GM18508 (cell line): Measurements from ENCODE around the gene MYO7A.

Experiments used
- ATAC-seq: cut with Tn5 transposase; IDR thresholded peaks from one replicate; pipeline ENCODE4 v1.9.1; 2021; ENCODE audit warnings: moderate number of reproducible peaks; ENCODE audit not compliant: insufficient read depth, unreplicated experiment

MYO7A gene

DNA sequence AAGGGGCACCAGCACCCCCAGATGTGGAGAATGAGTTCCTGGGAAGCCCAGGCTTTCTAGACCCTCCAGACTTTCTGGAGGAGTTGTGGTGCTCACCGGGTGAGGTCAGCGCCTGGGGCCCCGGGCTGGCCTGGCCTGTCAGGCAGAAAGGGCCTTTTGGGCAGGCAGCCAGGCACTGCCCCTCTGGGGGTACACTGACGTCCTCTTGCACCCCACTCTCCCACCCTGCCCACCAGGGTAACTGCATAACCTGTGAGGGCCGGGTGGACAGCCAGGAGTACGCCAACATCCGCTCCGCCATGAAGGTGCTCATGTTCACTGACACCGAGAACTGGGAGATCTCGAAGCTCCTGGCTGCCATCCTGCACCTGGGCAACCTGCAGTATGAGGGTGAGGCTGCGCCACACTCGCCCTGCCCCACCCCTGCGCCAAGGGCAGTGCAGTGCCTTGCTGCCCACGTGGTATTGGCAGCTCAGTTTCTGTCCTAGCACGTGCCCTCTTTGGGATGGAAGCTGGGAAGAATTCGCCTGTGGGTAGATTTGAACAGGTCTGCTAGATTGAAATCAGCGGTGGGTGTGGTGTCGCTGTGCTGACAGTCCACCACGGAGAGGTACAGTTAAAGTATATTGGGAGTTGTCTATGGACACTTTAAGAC is 30.1 kb downstream of the MYO7A start:
- no peak for ATAC-seq

DNA sequence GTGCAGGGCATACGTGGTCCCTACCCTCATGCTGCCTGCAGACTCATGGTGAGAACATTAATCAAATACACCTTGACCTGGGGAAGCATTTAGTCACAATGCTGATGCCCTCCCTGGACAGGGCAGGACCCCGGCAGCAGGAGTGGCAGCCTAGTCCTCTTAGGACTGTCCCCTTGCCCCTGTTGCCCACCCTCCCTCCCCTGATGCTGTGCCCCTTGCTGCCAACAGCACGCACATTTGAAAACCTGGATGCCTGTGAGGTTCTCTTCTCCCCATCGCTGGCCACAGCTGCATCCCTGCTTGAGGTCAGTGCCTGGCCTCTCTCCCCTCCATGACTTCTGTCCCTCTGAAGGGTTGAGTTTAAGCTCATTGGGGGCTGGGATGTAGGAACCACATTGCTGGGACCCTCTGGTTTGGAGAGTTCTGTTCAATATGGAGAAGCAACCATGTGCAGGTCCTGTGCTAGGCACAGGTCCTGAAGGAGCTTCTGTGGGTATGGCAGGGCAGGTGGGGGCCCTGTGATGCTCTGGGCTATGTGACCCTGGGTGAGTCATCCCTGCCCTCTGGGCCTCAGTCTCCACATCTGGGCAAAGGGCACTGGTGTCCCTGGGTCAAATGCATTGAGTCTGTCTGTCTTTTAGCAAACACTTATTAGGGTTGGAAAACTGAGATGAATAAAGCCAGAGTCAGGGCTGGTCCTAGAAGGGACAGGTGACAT is 31.3 kb downstream of the MYO7A start:
- no peak for ATAC-seq

DNA sequence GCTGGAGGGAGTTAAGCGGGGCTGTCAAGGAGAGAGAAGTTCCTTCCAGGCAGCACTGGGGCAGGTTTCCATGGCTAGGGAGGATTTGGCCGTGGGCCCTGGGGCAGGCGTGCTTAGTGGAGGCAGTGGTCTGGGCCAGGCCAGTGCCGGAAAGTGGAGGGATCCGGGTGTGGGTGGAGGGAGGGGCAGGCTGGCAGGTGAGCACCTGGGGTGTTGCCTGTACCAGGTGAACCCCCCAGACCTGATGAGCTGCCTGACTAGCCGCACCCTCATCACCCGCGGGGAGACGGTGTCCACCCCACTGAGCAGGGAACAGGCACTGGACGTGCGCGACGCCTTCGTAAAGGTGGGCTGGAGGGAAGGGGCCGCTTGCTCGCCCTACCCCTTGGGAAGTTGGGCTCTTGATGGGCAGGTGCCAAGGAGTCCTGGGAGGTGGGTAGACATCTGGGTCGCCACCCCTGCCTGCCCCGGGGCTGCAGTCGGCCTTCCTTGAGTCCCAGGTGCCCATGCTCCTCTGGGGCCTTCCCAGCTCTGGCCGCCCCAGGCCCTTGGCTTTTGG is 32.0 kb downstream of the MYO7A start:
- ATAC-seq = no peak

DNA sequence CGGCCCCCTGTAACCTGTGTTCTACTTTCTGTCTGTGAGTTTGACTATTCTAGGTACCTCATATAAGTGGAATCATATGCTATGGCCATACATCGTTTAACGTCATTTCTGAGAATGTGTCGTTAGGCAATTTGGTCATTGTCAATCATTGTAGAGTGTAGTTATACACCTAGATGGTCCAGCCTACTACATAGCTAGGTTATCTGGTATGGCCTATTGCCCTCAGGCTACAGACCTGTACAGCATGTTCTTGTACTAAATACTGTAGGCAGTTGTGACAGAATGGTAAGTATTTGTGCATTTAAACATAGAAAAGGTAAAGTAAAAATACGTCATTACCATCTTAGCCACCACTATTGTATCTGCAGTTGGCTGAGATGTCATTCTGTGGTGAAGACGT is 35.2 kb downstream of the MYO7A start:
- ATAC-seq = no peak

DNA sequence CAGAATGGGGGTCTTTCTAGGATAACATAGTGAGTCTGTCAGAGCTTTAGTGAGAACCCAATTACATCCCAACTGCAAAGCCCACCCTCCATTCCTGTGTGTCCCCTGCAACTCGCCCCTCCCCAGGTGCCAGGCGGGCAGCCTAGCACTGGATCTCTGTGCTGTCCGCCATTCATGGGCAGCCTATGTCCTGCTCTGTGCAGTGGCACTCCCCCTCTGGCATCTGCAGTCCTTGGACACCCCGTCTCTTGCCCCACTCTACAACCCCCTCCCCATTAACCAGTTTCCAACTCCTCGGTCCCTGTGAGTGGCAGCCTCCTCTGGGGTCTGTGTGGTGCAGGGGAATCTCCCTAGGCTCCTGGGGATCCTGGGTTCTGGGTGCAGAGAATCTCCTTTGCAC is 37.0 kb downstream of the MYO7A start:
- no peak for ATAC-seq

DNA sequence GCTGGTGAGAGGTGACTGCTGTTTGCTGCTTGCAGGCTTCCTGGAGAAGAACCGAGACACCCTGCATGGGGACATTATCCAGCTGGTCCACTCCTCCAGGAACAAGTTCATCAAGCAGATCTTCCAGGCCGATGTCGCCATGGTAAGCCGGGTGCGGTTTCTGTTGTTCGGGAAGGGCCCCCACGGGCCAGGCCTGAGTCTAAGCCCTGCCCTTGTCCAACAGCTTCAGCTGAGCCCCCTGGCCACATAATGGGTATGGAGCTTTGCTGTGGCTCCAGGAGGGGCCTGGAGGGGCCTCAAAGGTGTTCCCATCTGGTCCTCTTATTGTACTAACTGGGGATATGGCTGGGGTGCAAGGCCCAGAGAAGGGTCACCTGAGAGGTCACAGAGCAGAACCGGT is 38.0 kb downstream of the MYO7A start:
- ATAC-seq = no peak

DNA sequence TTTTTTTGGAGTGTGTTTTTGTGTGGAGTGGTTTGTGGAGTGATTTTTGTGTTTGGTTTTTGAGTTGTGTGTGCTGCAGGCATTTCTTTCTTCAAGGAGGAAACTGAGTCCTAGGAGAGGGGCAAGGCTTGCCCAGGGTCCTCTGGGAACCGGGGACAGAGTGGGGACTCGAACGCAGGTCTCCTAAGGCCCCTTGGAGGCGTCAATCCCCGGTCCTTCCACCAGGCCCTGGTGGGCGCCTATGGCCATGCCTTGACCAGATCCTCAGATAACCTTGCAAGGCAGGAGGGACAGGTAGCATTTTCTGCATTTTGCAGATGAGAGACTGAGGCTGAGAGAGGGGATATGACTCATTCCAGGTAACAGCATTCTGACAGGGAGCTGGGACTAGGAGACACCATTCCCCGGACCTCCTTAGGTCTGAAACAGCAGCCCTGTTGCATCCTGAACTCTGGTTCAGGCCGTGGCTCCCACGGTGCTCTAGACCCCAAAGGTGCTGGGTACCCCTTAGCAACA is 39.1 kb downstream of the MYO7A start:
- ATAC-seq = no peak

DNA sequence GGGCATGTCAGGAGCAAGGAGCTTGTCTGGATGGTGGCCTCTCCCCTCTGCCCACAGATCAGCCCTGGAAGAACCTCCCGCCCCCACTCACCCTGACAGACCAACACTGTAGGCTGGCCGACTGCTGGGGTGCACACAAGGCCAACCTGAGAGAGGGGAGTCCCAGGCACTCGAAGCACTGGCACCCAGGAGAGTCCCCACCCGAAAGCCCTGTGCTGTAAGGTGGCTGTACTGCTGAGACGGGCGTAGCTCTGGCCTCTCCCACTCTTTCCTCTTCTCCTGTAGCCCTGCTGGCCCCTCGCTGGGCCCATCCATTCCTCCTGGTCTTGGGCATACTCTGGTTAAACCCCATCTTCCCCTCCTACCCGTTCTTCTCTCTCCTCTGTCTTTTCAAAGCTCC is 39.7 kb downstream of the MYO7A start:
- ATAC-seq = no peak

DNA sequence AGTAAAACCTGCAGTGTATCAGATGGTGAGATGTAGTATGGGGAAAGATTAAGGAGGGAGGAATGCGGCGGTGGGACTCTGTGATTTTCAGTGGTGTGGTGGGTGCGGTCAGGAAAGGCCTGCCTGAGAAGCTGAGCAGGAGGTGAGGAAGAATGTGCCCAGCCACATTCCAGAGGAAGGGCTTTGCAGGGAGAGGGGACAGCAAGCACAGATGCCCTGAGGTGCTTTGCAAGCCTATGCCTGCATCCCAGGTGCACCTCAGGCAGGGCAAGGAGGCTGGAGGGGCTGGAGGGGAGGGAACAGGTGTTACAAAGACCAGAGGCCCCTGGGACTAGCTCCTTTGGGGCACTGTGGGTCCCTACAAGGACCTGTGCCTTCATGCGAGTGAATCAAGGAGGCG is 42.1 kb downstream of the MYO7A start:
- no peak for ATAC-seq

DNA sequence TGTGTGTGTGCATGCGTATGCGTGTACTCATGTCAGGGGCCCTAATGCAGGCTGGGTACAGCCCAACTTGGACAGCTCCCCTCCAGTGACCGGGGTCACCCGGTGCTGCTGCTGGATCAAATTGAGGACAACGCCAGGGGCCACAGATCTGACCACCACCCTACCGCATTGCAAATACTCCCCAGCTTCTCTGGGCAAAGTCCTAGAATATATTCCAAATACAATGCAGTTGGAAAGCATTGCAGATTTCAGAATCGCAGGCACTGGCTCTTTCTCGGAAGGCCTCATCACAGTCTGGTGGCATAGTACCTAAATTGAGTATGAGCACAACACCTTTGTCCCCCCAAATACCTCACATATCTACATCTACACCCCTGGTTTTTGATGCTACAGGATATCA is 43.2 kb downstream of the MYO7A start:
- ATAC-seq = no peak

DNA sequence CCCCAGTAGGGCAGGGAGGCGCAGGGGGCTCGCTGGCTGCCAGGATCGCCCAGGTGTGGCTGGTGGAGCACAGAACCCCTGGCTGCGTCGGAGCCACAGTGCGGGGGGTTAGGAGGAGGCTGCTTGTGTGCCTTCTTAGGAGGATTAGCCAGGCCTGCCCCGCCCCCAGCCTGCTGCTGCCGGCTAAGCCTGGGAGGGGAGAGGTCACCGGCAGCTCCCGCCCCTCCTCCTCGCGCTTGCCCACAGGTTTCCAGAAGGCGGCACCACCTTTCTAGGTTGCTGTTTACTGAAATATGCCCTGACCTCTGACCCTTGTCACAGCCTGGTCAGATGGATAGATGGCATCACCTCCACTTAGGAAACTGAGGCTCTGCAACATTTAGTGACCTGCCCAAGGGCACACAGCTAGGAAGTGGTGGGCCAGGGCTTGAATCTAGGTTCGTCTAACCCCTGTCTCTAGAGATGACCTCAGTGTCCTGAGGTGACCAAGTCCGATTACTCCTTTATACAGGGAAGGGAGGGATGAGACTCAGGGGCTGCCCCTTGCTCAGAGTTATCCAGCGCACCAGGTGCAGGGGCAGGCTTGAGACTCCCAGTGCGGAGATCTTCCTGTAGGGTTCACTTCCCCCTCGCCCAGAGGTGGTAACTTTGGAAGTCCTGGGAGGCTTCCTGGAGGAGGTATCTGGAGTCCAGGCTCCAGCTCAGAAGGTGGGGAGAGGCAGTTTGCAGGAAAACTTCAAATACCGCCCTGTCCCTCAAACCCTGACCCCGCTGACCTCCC is 44.0 kb downstream of the MYO7A start:
- no peak for ATAC-seq

DNA sequence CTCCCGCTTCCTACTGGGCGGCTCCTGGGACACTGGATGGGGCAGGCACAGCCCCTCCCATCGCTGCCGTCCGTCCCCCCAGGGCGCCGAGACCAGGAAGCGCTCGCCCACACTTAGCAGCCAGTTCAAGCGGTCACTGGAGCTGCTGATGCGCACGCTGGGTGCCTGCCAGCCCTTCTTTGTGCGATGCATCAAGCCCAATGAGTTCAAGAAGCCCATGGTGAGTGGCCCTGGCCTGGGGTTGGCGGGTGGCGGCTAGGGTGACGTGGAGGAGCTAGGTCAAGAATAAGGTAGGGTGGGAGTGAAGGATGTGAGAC is 44.6 kb downstream of the MYO7A start:
- no peak for ATAC-seq

DNA sequence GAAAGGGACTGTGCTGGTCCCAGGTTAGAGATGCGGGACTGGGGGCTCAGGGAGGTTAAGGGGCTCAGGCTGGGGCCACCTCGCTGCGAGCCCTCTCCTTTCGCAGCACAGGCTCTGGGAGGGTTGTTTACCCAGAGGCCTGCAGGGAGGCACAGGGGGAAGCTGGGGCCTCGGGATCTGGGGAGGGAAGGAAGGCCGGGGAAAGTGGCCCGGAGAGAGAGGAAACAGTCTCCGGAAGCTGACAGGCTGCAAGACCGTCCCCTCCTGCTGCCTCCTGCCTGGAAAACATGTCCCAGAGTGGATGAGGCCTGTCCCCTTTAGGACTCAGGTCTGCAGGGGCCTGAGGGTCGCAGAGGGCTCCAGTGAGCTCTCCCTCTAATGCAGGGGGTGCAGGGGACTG is 45.4 kb downstream of the MYO7A start:
- ATAC-seq = no peak

DNA sequence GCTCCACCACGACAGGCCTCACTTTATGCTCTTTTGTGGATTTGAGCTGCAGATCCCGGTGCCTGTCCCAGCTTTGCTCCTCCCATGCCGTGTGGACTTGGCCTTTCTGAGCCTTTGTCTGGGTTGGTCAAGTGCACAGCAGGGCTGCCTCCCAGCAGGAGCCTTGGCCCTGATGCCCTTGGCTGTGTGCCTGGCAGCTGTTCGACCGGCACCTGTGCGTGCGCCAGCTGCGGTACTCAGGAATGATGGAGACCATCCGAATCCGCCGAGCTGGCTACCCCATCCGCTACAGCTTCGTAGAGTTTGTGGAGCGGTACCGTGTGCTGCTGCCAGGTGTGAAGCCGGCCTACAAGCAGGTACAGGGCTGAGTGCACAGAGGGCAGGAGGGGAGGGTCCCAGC is 46.5 kb downstream of the MYO7A start:
- ATAC-seq = no peak

DNA sequence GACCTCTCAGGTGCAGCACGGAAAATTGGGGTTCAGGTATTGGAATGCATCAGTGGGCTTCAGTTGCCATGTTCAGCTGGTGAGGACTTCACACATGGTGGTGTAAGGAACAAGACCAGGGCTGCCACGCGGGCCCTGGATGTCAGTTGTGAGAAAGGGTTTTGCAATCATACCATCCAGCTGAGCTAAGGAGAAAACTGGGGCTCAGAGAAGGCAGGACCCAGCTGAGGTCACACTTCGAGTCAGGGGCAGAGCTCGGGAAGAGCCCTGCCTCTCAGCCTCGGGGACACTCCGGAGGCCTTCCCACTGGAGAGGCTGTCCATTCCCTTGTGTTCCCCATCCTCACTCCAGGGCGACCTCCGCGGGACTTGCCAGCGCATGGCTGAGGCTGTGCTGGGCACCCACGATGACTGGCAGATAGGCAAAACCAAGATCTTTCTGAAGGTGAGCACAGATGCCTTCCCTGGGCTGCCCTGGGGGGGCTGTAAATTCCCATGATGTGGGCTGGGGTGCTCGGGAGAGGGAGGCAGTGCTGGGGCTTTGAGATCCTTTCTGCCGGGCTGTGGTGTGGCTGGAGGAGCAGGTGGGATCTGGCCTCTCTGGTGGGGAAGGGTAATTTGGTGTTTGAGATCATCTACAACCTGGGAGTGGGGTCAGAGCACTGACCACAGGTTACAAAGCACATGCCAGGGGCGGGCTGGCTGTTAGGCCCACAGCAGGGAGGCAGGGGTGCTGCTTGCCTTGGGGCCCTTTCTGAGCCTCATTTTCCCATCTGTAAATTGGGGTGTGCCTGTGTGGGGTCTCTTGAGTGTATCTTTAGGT is 47.2 kb downstream of the MYO7A start:
- ATAC-seq = no peak

DNA sequence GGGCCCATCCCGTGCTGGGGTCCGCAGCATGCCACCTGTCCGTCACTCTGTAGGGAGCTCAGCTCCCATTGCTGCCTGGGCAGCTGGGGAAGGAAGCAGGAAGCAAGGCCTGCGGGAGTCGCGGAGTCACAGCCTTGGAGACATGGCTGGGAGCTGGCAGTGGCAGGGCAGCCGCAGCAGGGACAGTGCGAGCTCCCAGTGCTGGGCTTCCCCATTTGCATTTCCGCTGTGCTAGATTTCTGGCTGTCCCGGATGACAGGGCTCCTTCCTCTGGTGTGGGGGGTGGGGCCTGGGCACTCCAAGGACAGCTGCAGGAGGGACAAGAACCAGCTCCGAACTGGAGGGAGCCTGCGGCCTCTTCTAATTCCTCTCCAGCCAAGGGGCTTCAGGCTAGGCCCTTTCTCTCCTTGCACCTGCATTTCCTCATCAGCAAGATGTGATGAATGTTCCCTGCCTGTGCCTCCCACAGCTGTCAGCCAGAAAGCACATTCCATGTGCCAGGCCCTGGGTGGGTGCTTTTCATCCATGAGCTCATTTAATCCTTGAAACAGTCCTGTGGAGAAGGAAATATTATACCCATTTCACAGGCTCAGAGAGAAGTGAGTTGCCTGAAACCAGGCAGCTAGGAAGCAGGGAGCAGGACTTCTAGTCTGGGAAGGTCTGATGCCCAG is 48.0 kb downstream of the MYO7A start:
- ATAC-seq = no peak

DNA sequence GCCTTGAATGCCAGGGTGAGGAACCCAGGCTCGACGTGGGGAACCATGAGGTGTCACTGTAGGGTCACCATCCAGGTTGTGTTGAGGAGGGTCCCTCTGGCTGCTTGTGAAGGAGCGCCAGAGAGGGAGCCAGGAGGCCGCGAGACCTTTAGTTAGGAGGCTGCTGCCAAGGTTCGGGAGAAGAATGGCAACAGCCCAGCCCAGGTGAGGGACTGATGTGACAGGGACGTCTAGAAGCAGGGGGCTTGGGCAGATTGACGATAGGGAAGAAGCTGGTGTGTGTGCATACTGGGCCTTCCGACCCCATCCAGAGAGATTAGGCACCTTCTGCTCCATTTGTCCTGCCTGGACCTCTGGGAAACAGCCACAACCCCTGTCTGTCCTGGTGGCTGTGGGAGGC is 49.0 kb downstream of the MYO7A start:
- no peak for ATAC-seq

DNA sequence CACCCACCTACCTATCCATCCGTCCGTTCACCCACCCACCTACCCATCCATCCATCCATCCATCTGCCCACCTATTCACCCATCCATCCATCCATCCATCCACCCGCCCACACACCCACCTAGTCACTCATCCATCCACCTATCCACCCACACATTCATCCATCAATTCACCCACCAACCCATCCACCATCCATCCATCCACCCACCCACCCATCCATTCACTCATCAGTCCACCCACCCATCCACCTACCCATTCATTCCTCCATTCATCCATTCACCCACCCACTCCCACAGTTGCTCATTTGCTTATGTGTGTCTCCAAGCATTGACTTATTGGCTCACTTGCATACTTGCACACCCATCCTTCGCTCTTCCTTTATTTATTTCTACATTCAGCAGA is 50.1 kb downstream of the MYO7A start:
- no peak for ATAC-seq

DNA sequence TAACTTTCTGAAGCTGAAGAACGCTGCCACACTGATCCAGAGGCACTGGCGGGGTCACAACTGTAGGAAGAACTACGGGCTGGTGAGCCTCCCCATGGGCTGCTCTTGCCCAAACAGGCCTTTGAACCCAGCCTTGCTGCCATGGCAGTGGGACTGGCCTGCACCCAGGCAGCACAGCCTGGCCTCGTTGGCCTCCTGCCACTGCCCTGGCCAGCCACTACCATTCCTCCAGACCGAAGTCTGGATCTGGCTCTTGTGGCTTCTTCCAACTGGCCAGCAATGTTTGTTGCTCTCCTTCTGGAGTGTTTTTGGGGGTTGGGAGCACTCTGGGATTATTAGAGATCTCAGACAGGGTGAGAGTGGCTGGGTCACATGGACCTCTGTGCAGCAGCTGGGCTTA is 51.0 kb downstream of the MYO7A start:
- ATAC-seq = no peak

DNA sequence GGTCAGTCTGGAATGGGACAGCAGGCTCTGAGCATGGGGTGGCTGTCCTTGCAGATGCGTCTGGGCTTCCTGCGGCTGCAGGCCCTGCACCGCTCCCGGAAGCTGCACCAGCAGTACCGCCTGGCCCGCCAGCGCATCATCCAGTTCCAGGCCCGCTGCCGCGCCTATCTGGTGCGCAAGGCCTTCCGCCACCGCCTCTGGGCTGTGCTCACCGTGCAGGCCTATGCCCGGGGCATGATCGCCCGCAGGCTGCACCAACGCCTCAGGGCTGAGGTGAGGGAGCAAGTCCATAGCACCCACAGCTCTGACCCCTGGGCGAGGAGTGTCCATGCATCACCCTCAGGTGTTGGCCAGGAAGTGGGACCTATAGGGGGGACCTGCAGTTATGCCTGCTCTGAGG is 51.6 kb downstream of the MYO7A start:
- no peak for ATAC-seq
